Activated naive CD4-positive, alpha-beta T cell (primary cell): ENCODE results near the gene AKT2.

Experiments
- DNase-seq, 4 experiments: peaks; one replicate each; lab custom pipeline; 2025; lab: John Stamatoyannopoulos, UW

The AKT2 gene

GRCh38 chr19:40235238-40236025, 49.7 kb downstream of the AKT2 start:
- DNase-seq: no peak

DNA sequence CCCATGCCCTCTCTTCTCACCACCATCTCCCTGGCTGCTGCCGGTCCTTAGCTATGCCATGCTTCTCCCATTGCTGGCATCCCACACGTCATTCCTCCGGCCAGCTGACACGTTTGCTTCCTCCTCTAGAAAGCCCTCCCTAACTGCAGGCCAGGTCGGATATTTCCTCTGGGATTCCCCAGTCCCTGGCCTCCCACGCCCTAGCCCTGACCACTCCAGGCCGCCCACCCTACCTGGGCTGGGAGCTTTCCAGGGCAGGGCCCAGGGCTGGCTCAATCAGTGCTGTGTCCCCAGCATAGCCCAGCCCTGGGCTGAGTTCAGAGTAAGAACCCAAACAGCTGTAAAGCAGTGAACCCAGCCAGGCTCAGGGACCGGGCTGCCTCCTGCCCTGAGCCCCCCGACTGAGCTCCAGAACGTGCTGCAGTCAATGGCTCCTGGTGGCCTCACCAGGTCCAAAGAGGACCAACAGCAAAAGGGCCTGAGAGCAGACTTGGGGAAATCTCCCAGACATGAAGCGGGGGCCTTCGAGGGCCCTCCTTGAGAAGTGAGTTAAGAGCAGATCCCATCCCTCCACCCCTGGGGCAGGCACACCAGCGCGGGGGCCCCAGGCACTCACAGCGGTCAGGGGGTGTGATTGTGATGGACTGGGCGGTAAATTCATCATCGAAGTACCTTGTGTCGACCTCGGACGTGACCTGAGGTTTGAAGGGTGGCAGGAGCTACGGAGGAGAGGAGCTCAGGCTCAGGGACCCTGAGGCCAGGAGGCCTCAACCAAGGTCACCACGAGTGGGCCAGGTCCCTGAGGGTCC, 50.5 kb downstream of the AKT2 start:
- no peak for DNase-seq

GRCh38 chr19:40233811-40234389, 51.2 kb downstream of the AKT2 start:
- DNase-seq: no peak

- DNase-seq: no peak
These were observed 52.0 kb downstream of the AKT2 start for GRCh38 chr19:40232949-40233810.

GRCh38 chr19:40232479-40232878, 52.7 kb downstream of the AKT2 start:
- no peak for DNase-seq

DNA sequence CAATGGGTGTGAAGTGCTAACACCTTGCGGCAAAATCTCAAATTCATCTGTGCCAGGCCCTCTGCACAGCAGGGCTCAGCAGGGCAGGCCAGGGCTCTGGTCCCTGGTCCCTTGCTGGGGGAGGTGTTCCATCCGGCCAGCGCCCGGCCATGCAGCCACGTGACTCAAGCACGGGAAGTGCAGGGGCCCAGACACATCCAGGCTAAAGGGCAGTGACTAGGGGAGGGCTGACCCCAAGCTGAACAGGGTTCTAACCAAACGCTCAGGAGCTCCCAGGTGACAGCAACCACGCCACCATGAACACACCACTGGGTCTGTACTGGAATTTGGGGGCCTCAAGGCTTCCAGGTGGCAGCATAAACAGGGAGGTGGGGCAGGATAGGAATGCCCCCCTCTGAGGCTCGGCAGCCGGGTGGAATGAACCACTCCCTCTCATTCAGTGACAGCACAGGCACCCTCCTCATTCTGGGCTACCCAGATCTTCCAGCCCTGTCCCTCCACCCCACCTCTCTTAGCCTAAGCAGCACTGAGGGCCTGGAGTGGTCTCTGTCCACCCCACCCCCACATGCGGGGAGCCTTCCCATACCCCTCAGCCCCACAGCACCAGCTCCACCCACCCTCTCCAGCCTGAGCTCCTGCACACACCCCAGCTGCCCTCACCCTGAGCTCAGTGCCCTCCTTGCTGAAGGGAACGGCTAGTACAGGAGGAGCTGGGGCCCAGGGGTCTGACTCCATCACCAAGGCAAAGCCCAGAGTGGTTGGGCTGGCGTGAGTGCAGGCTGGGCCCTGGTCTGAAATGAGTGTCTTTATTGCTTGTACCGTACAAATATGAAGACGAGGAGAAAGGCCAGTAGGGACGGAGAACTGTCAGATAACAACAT, 53.4 kb downstream of the AKT2 start:
- DNase-seq: no peak

GRCh38 chr19:40231057-40231456, 54.1 kb downstream of the AKT2 start:
- no peak for DNase-seq

GRCh38 chr19:40229926-40230417, 55.2 kb downstream of the AKT2 start:
- DNase-seq: no peak

- DNase-seq: no peak
These were observed 55.7 kb downstream of the AKT2 start for GRCh38 chr19:40229484-40229883.

- no peak for DNase-seq
These were observed 56.3 kb downstream of the AKT2 start for GRCh38 chr19:40228863-40229262.

DNA sequence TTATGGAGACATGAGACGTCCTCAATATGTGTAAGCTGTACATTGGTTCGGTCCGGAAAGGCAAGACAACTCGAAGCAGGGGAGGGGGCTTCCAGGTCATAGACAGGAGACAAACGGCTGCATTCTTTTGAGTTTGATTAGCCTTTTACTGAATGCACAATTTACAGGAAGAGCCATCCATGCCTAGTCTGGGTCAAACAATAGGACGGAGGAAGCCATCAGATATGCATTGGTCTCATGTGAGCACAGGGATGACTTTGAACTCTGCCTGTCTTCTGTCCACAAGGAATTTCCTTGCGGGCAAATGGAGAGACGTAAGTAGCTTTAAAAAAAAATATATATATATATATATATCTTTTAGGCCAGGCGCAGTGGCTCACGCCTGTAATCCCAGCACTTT, 56.8 kb downstream of the AKT2 start:
- no peak for DNase-seq

- no peak for DNase-seq
These were observed 59.5 kb downstream of the AKT2 start for GRCh38 chr19:40225440-40226305.

DNA sequence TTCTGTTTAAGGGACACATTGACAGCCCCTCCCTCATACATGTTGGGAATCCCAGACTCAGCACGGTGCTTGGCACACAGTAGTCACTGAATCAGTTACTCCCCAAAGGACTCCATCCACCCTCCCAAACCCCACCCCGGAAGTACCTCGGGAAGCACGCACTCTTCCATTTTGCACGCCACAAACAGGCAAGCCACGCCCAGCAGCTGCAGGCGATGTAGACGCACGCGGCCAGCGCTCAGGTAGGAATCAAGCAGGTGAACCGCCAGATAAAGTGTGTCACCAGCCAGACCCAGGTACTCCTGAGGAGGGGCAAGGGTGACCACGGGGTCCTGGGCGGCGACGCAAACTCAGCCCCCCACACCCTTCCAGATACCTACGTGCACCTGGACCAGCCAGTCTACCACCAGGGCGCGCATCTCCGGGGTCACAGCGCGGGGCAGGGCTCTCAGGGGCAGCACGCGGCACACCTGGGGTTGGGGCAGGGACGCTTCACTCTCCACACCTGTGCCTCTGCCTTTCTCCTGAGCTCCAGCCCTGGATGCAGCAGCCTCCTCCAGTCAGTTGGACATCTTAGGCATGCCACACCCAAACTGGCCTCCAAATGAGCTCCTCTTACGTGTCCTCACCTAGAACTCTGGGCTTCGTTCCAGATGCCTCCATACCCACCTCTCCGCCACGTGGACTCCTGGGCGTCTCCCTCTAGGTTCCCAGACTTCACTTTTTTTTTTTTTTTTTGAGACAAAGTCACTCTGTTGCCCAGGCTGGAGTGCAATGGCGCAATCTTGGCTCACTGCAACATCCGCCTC, 60.6 kb downstream of the AKT2 start:
- DNase-seq: no peak

DNA sequence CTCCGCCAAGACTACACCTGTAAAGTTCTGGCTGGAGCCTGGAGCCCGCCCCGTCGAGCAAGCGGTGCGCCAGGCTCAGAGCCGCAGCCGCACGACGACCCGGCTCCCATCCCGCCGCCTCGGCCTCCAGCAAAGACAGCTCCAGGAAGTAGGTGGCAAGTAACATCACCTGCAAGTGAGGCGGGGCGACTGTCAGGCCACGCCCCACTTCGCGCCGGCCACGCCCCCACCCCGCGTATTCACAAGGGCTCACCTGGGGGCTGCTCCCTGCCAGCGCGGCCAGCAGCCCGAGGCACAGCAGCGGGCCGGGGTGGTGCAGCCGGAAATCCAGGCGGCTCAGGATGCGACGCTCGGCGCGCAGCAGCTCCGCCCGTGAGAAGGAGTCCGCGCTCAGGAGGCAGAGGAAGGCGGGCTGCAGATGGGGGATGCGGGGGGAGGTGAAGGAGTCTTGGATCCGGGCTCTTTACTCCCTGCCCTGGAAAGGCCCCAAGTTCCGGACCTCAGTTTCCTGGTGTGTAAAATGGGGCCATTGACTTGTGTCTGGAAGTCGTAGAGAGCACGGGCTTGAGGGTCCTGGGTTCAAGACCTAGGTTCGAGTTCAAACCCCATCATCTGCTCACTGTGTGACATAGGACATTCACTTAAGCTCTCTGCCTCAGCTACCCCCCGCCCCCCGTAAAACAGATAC, 61.9 kb downstream of the AKT2 start:
- DNase-seq: peak in 1 of 4 experiments; percentile 32

GRCh38 chr19:40221858-40222619, 63.1 kb downstream of the AKT2 start:
- peak in 3 of 4 experiments; percentile 30 to 51 (median 37) for DNase-seq

- no peak for DNase-seq
These were observed 64.5 kb downstream of the AKT2 start for GRCh38 chr19:40220674-40221073.

DNA sequence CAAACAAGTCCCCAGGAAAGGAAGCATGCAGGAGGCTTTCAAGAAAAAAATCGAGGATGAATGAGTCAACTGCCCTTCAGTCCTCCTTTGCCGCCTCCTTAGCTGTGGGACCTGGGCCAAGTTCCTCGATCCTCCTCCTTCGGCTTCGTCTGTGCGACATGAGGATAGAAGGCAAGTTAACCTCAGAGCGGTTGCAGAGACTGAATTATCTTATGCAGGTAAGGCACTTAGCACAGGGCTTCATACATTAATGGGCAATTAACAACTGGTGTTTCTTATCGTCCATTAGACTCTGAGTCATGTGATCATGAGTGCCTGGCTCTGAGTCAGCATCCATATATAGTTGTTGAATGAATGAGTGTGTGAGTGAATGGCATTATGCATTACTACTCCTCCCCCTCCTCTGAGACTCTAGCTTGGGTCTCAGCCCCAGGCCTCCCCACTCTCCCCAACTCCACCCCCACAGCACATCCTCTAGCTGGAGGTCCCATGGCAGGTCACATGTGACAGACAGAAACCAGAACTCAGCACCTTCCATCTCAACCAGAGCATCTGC, 65.3 kb downstream of the AKT2 start:
- DNase-seq: no peak
